ENCODE measurements around the gene STEAP1B.

DNA sequence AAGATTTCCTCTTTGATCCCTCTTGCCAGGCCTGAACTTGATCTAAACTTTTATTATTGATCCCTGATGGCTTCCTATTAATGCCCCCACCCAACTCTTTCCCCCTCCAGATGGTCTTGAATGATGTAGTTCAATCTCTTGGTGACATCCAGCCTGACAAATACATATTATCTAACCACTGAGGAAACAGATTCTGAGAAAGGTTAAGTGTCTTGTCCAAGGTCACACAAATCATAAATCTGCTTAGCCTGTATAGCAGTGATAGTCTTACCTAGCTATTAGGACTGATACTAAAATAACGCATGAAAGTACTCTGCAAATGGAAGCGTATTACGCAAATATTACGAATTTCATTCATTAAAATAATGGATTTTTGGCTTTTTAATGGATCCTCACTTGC is 22.7 kb downstream of the STEAP1B start:
- TF ChIP-seq TAF1 (IDR thresholded peaks at IDR 0.05; ENCODE audit: low read depth) (no peak), CEBPB (IDR thresholded peaks at IDR 0.05) (no peak), CREB1 (IDR thresholded peaks at IDR 0.05; ENCODE audit: low read depth) (no peak), REST (IDR thresholded peaks at IDR 0.05; ENCODE audit: low read depth) (no peak), TEAD4 (IDR thresholded peaks at IDR 0.05) (no peak), EGR1 (IDR thresholded peaks at IDR 0.05) (no peak), FOXM1 (IDR thresholded peaks at IDR 0.05; ENCODE audit: borderline replicate concordance, low read depth) (no peak), YY1 (IDR thresholded peaks at IDR 0.05; ENCODE audit: low read depth) (no peak)

Data from Ishikawa (cell line).